Thyroid gland (tissue), 4 donors: ENCODE measurements around the gene LMX1B. TPM values are rescaled to one million over a fixed set of nuclear protein-coding genes. Genes with fewer than 3 reads are reported as not detected.

Experiments
- DNase-seq, 2 donors: peaks; one replicate each; pipeline ENCODE4 v3.0.0-alpha.2; 2019
- H3K27ac ChIP-seq, 3 donors: fragments of 200-600 bp; sonication (generic); 1 replicate in 2 of 3; 2 replicates in 1 of 3; pipeline ENCODE4 v1.5.1; 2016 to 2019; ENCODE audit warnings: mild to moderate bottlenecking in 1 of 3, moderate library complexity in 1 of 3
- H3K27me3 ChIP-seq: fragments of 200-600 bp; sonication (generic); one replicate; pipeline ENCODE4 v1.5.1; 2019
- H3K36me3 ChIP-seq, 2 donors: fragments of 200-600 bp; sonication (generic); one replicate each; pipeline ENCODE4 v1.5.1; 2016 to 2019
- H3K4me1 ChIP-seq, 2 donors: fragments of 200-600 bp; sonication (generic); one replicate each; pipeline ENCODE4 v1.5.1; 2017 to 2019
- H3K4me3 ChIP-seq, 3 donors: fragments of 200-600 bp; sonication (generic); replicated peaks in 1 of 3; 1 replicate in 2 of 3; 2 replicates in 1 of 3; pipeline ENCODE4 v1.5.1; 2016; ENCODE audit warnings: mild to moderate bottlenecking in 1 of 3
- H3K9me3 ChIP-seq: fragments of 200-600 bp; sonication (generic); one replicate; pipeline ENCODE4 v1.5.1; 2017
- POLR2A ChIP-seq, 2 donors: fragments of 450-650 bp; IDR thresholded peaks; one replicate each; pipeline ENCODE4 v1.6.1; 2017; ENCODE audit warnings: antibody characterized with exemption in 2 of 2, mild to moderate bottlenecking in 2 of 2, moderate library complexity in 1 of 2
- WGBS, 2 donors: methylation state at CpG; one replicate each; pipeline ENCODE4 v1.1.5; 2017; 5-methylcytosine and 5-hydroxymethylcytosine counted together
- intact Hi-C: fragments of 100-400 bp; cut with DNase I; formaldehyde crosslinking; loops from one replicate; pipeline ENCODE4 v1.15.1; 2023
- total RNA-seq, 4 donors: library from RNA; depleted of rRNA; stranded (reverse); fragments of >200 nt; gene quantifications; one replicate each; pipeline ENCODE4 v1.2.3, GENCODE V29; 2016
- TF ChIP-seq, protein P1 (sequence below), 6 experiments: fragments of 200-600 bp in 3 of 6; fragments of 450-650 bp in 3 of 6; sonication (generic) in 3 of 6; IDR thresholded peaks; one replicate each; pipeline ENCODE4 v1.5.1; 2016 to 2019; ENCODE audit warnings: antibody characterized with exemption in 6 of 6, mild to moderate bottlenecking in 2 of 6, inconsistent platforms in 1 of 6, moderate library complexity in 1 of 6

The LMX1B gene
- total RNA-seq, 4 donors from 2014 or later, result 0.68 to 5.5 (median 1.7) TPM

DNA sequence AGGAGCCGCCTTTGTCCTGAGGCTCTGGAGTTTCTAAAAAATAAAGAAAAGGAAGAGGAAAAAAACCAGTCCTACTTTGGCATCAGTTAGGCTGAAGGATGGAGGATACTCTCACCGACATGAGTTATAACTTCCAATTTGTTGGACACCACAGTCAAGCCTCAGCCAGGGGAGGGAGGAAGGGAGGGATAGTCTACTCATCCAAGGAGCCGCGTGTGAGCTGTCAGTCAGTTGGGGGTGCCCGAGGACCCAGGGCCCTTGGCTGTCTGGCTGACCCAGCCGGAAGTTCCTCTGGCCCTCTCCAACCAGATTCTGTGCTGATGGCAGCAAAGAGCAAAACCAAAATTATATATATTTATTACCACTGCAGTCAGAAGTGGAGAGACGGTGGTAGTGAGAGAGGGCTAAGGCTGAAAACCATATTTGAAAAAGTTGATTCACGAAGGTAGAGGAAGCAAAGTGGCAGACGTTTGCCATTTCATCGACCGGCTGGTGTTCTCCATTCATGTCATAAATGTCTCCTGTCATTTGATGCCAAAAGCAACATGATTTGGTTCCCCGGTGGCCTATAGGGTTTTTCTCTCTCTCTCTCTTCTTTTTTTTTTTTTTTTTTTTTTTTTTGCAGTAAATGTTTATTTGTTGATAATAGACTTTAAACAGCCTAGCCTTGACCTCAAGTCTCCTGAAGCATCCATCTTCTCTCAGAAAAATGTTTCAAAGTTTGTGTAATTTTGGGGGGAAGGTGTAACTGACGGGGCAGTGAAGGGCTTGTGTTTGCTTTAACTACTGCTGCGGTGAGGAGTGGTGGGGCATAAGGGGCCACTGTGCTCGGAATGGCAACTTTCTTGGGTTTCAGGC lies 7.6 kb downstream of the LMX1B start:
- H3K4me1 ChIP-seq, result peaks cover 11 to 24% of the 10 kb centered on the region in 2 donors
- DNase-seq, result no peak
- H3K9me3 ChIP-seq, result no peaks in the 10 kb centered on the region
- no peak overlapping the region for H3K27ac ChIP-seq
- TF ChIP-seq POLR2A (IDR thresholded peaks at IDR 0.05), result no peak
- TF ChIP-seq, protein P1, sequence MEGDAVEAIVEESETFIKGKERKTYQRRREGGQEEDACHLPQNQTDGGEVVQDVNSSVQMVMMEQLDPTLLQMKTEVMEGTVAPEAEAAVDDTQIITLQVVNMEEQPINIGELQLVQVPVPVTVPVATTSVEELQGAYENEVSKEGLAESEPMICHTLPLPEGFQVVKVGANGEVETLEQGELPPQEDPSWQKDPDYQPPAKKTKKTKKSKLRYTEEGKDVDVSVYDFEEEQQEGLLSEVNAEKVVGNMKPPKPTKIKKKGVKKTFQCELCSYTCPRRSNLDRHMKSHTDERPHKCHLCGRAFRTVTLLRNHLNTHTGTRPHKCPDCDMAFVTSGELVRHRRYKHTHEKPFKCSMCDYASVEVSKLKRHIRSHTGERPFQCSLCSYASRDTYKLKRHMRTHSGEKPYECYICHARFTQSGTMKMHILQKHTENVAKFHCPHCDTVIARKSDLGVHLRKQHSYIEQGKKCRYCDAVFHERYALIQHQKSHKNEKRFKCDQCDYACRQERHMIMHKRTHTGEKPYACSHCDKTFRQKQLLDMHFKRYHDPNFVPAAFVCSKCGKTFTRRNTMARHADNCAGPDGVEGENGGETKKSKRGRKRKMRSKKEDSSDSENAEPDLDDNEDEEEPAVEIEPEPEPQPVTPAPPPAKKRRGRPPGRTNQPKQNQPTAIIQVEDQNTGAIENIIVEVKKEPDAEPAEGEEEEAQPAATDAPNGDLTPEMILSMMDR (IDR thresholded peaks at IDR 0.05), result no peak
- no peaks in the 10 kb centered on the region for H3K36me3 ChIP-seq
- WGBS, 2 donors, result 32 to 33% methylated on average over 15 of the region's 15 CpGs
- H3K4me3 ChIP-seq, result no peak overlapping the region
- intact Hi-C loops, result no loop called here
- peaks cover 25% of the 10 kb centered on the region for H3K27me3 ChIP-seq

DNA sequence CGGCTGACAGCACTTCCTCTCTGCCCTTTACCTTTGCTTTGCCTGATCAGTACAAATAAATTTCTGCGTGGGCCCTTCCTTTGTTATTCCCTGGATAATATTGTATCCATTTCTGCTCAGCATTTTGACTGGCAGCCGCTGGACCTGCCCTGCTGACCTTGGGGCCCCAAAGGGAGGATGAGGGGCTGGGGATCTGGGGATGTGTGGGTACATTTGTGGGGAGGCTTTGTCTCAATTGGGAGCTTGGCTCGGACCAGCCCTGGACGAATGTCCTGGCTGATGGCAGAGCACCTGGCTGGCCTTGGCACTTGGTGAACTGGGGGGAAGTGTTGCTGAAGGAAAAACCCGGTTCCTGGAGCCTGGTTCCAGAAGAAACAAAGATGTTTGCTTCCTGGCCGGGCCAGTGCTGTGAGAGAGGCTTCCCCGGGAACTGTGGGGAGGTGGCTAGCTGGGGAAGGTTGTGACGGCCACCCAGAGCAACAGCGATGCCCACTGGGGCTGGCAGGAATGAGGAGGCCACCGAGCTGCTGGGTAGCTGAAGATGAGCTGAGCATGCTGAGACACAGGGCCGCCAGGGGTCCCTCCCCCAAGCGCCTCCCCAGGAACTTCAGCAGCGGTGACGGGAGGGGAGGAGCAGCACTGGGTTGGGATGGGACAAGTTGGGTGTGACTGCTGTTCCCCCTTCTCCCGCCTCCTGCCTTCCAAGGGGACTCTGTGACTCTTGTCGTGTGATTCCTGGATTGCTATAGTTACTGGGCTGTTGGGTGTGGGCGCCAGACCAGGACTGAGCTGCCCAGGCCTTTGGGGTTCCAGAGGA lies 8.4 kb downstream of the LMX1B start:
- no peak for DNase-seq
- Histone ChIP-seq H3K27ac (no peak overlapping the region), H3K36me3 (no peaks in the 10 kb centered on the region), H3K4me3 (no peak overlapping the region), H3K27me3 (peaks cover 25% of the 10 kb centered on the region), H3K4me1 (peaks cover 14 to 29% of the 10 kb centered on the region in 2 donors), H3K9me3 (no peaks in the 10 kb centered on the region)
- TF ChIP-seq, protein P1 (IDR thresholded peaks at IDR 0.05), result no peak
- TF ChIP-seq POLR2A (IDR thresholded peaks at IDR 0.05), result no peak
- intact Hi-C loops, result no loop called here
- WGBS, 2 donors, result 29 to 31% methylated on average over 17 of the region's 18 CpGs

DNA sequence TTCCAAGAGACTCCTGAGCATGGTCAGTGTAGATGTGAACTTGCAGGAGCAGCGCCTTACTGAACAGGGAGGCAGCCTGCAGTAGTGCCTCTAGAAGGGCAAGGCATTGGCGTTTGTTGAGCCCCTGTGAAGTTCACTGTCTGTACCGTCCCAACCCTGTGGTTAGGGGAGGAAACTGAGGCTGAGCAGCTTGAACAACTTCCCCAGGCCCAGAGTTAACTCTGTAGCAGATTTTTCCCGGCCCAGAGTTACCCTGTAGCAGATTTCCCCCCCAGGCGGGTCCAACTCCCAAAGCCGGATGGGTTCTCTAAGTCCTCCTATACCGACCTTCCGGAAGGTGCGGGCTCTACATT lies 9.6 kb downstream of the LMX1B start:
- H3K27ac ChIP-seq, result no peak overlapping the region
- H3K27me3 ChIP-seq, result peaks cover 25% of the 10 kb centered on the region
- no peak for DNase-seq
- WGBS, 2 donors, result 38 to 43% methylated on average over 8 of the region's 9 CpGs
- no peaks in the 10 kb centered on the region for H3K36me3 ChIP-seq
- no peak overlapping the region for H3K4me3 ChIP-seq
- H3K4me1 ChIP-seq, result peaks cover 14 to 28% of the 10 kb centered on the region in 2 donors
- intact Hi-C loops, result no loop called here
- no peaks in the 10 kb centered on the region for H3K9me3 ChIP-seq
- TF ChIP-seq, protein P1 (IDR thresholded peaks at IDR 0.05), result no peak
- TF ChIP-seq POLR2A (IDR thresholded peaks at IDR 0.05), result no peak

DNA sequence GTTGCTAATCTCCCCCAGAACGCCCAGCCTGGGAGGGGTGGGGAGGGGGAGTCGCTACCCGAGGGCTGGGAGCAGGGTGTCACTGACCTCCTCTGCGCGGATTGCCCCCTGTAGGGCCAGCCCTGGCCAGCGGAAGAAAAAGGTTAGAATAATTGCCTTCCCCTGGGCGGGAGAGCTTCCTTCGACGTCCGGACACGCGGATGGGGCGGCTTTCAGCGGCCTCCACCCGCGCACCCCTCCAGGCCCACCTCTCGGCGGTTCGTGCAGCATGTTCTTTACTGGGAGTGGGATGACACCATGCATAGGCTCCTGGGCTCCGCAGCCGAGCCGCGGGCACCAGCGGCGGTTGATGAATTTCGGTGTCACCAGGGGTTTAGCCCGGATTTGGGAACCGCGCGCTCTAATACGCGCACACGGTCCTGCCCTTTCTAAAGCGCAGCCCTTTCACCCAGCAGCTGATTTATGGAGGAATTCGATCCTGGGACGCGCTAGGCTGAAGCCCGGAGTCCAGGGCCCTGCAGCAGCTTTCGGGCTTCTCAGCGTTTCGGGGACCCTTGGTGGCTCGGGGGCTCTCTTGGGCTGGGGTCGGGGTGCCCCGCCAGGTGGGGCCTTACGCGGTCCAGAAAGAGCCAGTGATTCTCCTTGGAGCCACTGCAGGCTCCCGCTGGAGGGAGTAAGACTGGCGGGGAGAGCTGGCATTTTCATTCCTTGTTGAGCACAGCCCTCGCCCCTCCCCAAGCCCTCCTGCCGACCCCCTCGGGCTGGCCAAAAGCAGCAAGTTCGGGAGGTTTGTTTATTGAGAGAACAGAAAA lies 10.1 kb downstream of the LMX1B start:
- peaks cover 25% of the 10 kb centered on the region for H3K27me3 ChIP-seq
- H3K36me3 ChIP-seq, result no peaks in the 10 kb centered on the region
- TF ChIP-seq, protein P1 (IDR thresholded peaks at IDR 0.05), result no peak
- no peak for TF ChIP-seq POLR2A (IDR thresholded peaks at IDR 0.05)
- WGBS, 2 donors, result 11 to 15% methylated on average over 36 to 43 of the region's 52 CpGs
- DNase-seq, result no peak
- no peak overlapping the region for H3K4me3 ChIP-seq
- intact Hi-C loops, result no loop called here
- H3K9me3 ChIP-seq, result no peaks in the 10 kb centered on the region
- peaks cover 14 to 24% of the 10 kb centered on the region in 2 donors for H3K4me1 ChIP-seq
- H3K27ac ChIP-seq, result no peak overlapping the region
